Measurements from ENCODE around the gene GYS2.

GYS2 gene

GRCh38 chr12:21526053-21526452 lies 78.6 kb downstream of the GYS2 start, which contains the start of gene SPX:
Gene SPX (plus strand): TSS chr12:21526296. CDS start chr12:21526473, 177 bp downstream.
- Histone ChIP-seq H3K4me3 (replicated peaks; ENCODE audit: insufficient read depth, low read length) (no peak within 1 kb of the TSS), H3K27me3 (ENCODE audit: insufficient read depth, poor library complexity, severe bottlenecking) (peaks cover 52% of the 10 kb centered on the region), H3K27ac (replicated peaks) (no peak within 1 kb of the TSS)
- DNase-seq (ENCODE audit: low read depth in 1 of 2, low spot score in 1 of 2) = no peak
- TF ChIP-seq CTCF (IDR thresholded peaks at IDR 0.05; ENCODE audit: insufficient read depth, low read length) (no peak), GABPA (IDR thresholded peaks at IDR 0.05; ENCODE audit: low read depth) (no peak), POLR2AphosphoS5 (IDR thresholded peaks at IDR 0.05; ENCODE audit: low read depth) (no peak), SPI1 (IDR thresholded peaks at IDR 0.05; ENCODE audit: borderline replicate concordance, low read depth) (no peak)
- TF ChIP-seq, protein P1, sequence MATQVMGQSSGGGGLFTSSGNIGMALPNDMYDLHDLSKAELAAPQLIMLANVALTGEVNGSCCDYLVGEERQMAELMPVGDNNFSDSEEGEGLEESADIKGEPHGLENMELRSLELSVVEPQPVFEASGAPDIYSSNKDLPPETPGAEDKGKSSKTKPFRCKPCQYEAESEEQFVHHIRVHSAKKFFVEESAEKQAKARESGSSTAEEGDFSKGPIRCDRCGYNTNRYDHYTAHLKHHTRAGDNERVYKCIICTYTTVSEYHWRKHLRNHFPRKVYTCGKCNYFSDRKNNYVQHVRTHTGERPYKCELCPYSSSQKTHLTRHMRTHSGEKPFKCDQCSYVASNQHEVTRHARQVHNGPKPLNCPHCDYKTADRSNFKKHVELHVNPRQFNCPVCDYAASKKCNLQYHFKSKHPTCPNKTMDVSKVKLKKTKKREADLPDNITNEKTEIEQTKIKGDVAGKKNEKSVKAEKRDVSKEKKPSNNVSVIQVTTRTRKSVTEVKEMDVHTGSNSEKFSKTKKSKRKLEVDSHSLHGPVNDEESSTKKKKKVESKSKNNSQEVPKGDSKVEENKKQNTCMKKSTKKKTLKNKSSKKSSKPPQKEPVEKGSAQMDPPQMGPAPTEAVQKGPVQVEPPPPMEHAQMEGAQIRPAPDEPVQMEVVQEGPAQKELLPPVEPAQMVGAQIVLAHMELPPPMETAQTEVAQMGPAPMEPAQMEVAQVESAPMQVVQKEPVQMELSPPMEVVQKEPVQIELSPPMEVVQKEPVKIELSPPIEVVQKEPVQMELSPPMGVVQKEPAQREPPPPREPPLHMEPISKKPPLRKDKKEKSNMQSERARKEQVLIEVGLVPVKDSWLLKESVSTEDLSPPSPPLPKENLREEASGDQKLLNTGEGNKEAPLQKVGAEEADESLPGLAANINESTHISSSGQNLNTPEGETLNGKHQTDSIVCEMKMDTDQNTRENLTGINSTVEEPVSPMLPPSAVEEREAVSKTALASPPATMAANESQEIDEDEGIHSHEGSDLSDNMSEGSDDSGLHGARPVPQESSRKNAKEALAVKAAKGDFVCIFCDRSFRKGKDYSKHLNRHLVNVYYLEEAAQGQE (IDR thresholded peaks at IDR 0.05; ENCODE audit: insufficient replicate concordance, low read depth) = no peak

DNA sequence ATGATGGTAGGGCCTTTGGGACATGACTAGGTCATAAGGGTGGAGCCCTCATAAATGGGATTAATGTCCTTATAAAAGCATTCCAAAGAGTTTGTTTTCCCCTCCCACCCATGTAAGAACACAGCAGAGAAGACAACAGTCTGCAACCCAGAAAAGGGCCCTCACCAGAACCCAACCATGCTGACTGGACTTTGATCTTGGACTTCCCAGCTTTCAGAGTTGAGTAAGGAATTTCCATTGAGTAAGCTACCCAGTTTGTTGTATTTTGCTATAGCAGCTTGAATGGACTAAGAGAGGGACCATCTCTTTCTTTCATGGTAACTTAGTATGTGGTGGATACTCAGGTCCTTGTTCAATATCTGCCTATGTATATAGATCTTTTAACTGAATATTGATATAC lies 81.5 kb downstream of the GYS2 start:
- H3K4me3 ChIP-seq (replicated peaks; ENCODE audit: insufficient read depth, low read length) = no peak overlapping the region
- TF ChIP-seq, protein P1 (IDR thresholded peaks at IDR 0.05; ENCODE audit: insufficient replicate concordance, low read depth) = no peak
- no peak for TF ChIP-seq SPI1 (IDR thresholded peaks at IDR 0.05; ENCODE audit: borderline replicate concordance, low read depth)
- no peak for TF ChIP-seq CTCF (IDR thresholded peaks at IDR 0.05; ENCODE audit: insufficient read depth, low read length)
- TF ChIP-seq GABPA (IDR thresholded peaks at IDR 0.05; ENCODE audit: low read depth) = no peak
- no peak for TF ChIP-seq POLR2AphosphoS5 (IDR thresholded peaks at IDR 0.05; ENCODE audit: low read depth)
- peaks cover 29% of the 10 kb centered on the region for H3K27me3 ChIP-seq (ENCODE audit: insufficient read depth, poor library complexity, severe bottlenecking)
- DNase-seq (ENCODE audit: low read depth in 1 of 2, low spot score in 1 of 2) = no peak
- H3K27ac ChIP-seq (replicated peaks) = no peak overlapping the region

GRCh38 chr12:21521541-21521940 lies 83.1 kb downstream of the GYS2 start:
- no peak for DNase-seq (ENCODE audit: low read depth in 1 of 2, low spot score in 1 of 2)
- Histone ChIP-seq H3K27me3 (ENCODE audit: insufficient read depth, poor library complexity, severe bottlenecking) (peaks cover 15% of the 10 kb centered on the region), H3K4me3 (replicated peaks; ENCODE audit: insufficient read depth, low read length) (no peak overlapping the region), H3K27ac (replicated peaks) (no peak overlapping the region)
- TF ChIP-seq CTCF (IDR thresholded peaks at IDR 0.05; ENCODE audit: insufficient read depth, low read length) (no peak), SPI1 (IDR thresholded peaks at IDR 0.05; ENCODE audit: borderline replicate concordance, low read depth) (no peak), POLR2AphosphoS5 (IDR thresholded peaks at IDR 0.05; ENCODE audit: low read depth) (no peak), GABPA (IDR thresholded peaks at IDR 0.05; ENCODE audit: low read depth) (no peak)
- TF ChIP-seq, protein P1 (IDR thresholded peaks at IDR 0.05; ENCODE audit: insufficient replicate concordance, low read depth) = no peak

Data from HL-60 (cell line).